Stomach (tissue), 4 donors: ENCODE data around the gene MCTP2.

Source experiments
- POLR2A ChIP-seq, 4 donors: fragments of 450-650 bp; IDR thresholded peaks; one replicate each; pipeline ENCODE4 v1.6.1; 2016; ENCODE audit warnings: antibody characterized with exemption in 4 of 4, control low read depth in 2 of 4, mild to moderate bottlenecking in 1 of 4, moderate library complexity in 1 of 4
- TF ChIP-seq, protein P1 (sequence below), 7 experiments: fragments of 450-650 bp in 4 of 7; fragments of 200-600 bp in 3 of 7; sonication (generic) in 3 of 7; IDR thresholded peaks; one replicate each; pipeline ENCODE4 v1.5.1; 2016 to 2019; ENCODE audit warnings: antibody characterized with exemption in 7 of 7, control low read depth in 2 of 7, mild to moderate bottlenecking in 1 of 7

DNA sequence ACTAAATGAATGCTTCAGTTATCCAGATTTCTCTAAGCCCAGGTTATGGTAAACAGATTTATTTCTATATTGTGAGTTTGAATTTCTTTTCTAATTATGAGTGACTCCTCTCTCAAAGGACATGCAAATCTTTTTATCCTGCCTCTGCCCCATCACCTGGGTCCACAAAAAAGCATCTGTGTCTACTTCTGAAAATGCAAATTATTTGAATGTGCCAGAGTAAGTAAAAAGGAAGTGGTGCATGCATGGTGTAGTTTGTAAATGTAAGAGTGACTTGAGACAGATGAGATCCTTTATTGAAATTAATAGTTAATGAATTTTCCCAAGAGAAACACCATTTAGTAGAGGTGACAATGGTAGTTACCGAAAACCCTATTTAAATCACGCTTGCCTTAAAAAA, 26.9 kb downstream of the MCTP2 start:
- no peak for TF ChIP-seq POLR2A (IDR thresholded peaks at IDR 0.05)
- TF ChIP-seq, protein P1, sequence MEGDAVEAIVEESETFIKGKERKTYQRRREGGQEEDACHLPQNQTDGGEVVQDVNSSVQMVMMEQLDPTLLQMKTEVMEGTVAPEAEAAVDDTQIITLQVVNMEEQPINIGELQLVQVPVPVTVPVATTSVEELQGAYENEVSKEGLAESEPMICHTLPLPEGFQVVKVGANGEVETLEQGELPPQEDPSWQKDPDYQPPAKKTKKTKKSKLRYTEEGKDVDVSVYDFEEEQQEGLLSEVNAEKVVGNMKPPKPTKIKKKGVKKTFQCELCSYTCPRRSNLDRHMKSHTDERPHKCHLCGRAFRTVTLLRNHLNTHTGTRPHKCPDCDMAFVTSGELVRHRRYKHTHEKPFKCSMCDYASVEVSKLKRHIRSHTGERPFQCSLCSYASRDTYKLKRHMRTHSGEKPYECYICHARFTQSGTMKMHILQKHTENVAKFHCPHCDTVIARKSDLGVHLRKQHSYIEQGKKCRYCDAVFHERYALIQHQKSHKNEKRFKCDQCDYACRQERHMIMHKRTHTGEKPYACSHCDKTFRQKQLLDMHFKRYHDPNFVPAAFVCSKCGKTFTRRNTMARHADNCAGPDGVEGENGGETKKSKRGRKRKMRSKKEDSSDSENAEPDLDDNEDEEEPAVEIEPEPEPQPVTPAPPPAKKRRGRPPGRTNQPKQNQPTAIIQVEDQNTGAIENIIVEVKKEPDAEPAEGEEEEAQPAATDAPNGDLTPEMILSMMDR (IDR thresholded peaks at IDR 0.05): no peak
